ENCODE results near the gene CSMD2.

Gene CSMD2

DNA sequence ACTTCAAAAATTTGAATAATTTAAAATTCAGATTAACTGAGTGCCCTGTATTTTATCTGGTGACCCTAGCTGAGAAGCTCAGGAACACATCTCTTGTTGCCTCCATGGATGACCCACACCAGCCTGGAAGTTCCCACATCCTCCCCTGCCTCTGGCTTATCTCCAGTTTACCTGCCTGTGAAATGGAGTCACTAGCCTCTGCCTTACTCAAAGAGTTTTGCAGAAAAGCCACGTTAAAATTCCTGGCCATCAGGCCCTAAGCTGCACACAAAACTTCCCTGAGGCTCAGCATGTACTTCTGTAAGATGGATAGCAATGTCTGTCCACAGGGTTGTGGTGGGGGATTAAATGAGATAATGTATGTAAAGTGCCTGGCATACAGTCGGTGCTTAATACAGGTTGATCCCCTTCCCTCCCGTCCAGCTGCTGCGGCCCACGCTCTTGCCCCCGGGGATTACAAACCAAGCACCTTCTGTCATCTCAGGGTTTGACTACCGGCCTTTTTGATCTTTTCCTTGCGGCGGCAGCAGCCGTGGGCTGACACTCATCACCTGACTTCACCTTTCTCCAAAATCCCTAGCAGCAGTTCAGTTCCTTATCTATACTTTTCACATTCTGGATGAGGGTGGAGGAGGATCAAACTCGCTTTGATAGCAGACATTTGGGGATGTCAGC is 136.5 kb downstream of the CSMD2 start:
- Histone ChIP-seq H3K9ac (ENCODE audit: low read length) (no peak overlapping the region), H3K4me1 (ENCODE audit: low read length) (no peaks in the 10 kb centered on the region), H3K4me2 (ENCODE audit: low read length) (no peak overlapping the region), H3K4me3 (ENCODE audit: low read length) (no peak overlapping the region), H3K27ac (ENCODE audit: low read length) (no peak overlapping the region), H3K27me3 (ENCODE audit: low read depth, low read length) (peaks cover 10% of the 10 kb centered on the region), H4K20me1 (ENCODE audit: insufficient read depth, low read length) (no peaks in the 10 kb centered on the region), H3K36me3 (replicated peaks; ENCODE audit: low read depth, low read length) (no peaks in the 10 kb centered on the region), H3K9me3 (ENCODE audit: insufficient read depth, low read length) (no peaks in the 10 kb centered on the region), H3K79me2 (ENCODE audit: low read length) (no peaks in the 10 kb centered on the region), H2AFZ (ENCODE audit: low read depth, low read length) (no peak overlapping the region)
- no peak for TF ChIP-seq EZH2phosphoT487 (IDR thresholded peaks at IDR 0.05; ENCODE audit: low read depth)
- TF ChIP-seq, protein P1, sequence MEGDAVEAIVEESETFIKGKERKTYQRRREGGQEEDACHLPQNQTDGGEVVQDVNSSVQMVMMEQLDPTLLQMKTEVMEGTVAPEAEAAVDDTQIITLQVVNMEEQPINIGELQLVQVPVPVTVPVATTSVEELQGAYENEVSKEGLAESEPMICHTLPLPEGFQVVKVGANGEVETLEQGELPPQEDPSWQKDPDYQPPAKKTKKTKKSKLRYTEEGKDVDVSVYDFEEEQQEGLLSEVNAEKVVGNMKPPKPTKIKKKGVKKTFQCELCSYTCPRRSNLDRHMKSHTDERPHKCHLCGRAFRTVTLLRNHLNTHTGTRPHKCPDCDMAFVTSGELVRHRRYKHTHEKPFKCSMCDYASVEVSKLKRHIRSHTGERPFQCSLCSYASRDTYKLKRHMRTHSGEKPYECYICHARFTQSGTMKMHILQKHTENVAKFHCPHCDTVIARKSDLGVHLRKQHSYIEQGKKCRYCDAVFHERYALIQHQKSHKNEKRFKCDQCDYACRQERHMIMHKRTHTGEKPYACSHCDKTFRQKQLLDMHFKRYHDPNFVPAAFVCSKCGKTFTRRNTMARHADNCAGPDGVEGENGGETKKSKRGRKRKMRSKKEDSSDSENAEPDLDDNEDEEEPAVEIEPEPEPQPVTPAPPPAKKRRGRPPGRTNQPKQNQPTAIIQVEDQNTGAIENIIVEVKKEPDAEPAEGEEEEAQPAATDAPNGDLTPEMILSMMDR (IDR thresholded peaks at IDR 0.05; ENCODE audit: low read depth, low read length), result no peak

DNA sequence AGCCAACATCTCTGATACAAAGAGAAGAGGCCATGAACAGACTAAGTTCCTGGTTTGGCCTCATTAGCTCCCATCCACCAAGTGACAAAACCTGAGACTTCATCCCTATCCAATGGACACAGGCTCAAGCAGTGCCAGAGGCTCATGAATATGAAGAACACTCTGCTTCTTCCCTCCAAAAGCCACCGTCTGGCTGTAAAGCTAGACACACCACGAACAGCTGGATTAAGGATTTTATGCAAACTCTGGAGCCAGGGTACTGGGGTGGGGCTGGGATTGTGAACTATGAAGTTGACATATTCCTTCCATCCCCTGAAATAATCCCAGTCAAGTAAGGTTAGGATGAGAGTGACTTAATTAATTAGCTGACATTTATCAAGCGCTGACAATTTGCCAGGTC is 139.4 kb downstream of the CSMD2 start:
- H3K4me2 ChIP-seq (ENCODE audit: low read length), result no peak overlapping the region
- H3K27ac ChIP-seq (ENCODE audit: low read length), result no peak overlapping the region
- no peak overlapping the region for H3K9ac ChIP-seq (ENCODE audit: low read length)
- H3K4me3 ChIP-seq (ENCODE audit: low read length), result no peak overlapping the region
- no peaks in the 10 kb centered on the region for H3K9me3 ChIP-seq (ENCODE audit: insufficient read depth, low read length)
- no peaks in the 10 kb centered on the region for H3K79me2 ChIP-seq (ENCODE audit: low read length)
- H2AFZ ChIP-seq (ENCODE audit: low read depth, low read length), result no peak overlapping the region
- no peak for TF ChIP-seq EZH2phosphoT487 (IDR thresholded peaks at IDR 0.05; ENCODE audit: low read depth)
- TF ChIP-seq, protein P1 (IDR thresholded peaks at IDR 0.05; ENCODE audit: low read depth, low read length), result no peak
- H3K4me1 ChIP-seq (ENCODE audit: low read length), result no peaks in the 10 kb centered on the region
- H4K20me1 ChIP-seq (ENCODE audit: insufficient read depth, low read length), result no peaks in the 10 kb centered on the region
- no peaks in the 10 kb centered on the region for H3K36me3 ChIP-seq (replicated peaks; ENCODE audit: low read depth, low read length)
- H3K27me3 ChIP-seq (ENCODE audit: low read depth, low read length), result peaks cover 10% of the 10 kb centered on the region

DNA sequence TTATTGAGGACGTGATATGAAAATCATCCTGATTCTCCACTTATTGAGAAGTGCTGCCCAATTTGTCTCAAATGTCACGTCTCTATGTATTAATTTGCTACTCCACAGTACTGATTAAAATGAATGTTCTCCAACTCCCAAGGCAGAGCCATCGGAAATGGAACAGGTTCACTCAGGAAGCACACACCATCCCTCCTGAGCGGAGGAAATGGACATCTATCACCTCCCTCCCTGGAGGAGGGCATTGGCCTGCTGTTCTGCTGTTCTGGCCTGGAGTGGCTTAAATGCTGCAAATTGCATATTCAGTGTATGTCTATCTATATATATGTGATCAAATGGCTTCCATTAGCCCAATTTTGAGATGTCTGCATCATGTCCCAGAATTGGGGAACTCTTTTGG is 140.5 kb downstream of the CSMD2 start:
- H2AFZ ChIP-seq (ENCODE audit: low read depth, low read length), result no peak overlapping the region
- no peaks in the 10 kb centered on the region for H3K36me3 ChIP-seq (replicated peaks; ENCODE audit: low read depth, low read length)
- no peak overlapping the region for H3K4me2 ChIP-seq (ENCODE audit: low read length)
- H3K4me3 ChIP-seq (ENCODE audit: low read length), result no peak overlapping the region
- H3K79me2 ChIP-seq (ENCODE audit: low read length), result no peaks in the 10 kb centered on the region
- H4K20me1 ChIP-seq (ENCODE audit: insufficient read depth, low read length), result no peaks in the 10 kb centered on the region
- no peak overlapping the region for H3K9ac ChIP-seq (ENCODE audit: low read length)
- H3K27me3 ChIP-seq (ENCODE audit: low read depth, low read length), result peaks cover 10% of the 10 kb centered on the region
- H3K27ac ChIP-seq (ENCODE audit: low read length), result no peak overlapping the region
- no peak for TF ChIP-seq EZH2phosphoT487 (IDR thresholded peaks at IDR 0.05; ENCODE audit: low read depth)
- TF ChIP-seq, protein P1 (IDR thresholded peaks at IDR 0.05; ENCODE audit: low read depth, low read length), result no peak
- H3K9me3 ChIP-seq (ENCODE audit: insufficient read depth, low read length), result no peaks in the 10 kb centered on the region
- H3K4me1 ChIP-seq (ENCODE audit: low read length), result no peaks in the 10 kb centered on the region

DNA sequence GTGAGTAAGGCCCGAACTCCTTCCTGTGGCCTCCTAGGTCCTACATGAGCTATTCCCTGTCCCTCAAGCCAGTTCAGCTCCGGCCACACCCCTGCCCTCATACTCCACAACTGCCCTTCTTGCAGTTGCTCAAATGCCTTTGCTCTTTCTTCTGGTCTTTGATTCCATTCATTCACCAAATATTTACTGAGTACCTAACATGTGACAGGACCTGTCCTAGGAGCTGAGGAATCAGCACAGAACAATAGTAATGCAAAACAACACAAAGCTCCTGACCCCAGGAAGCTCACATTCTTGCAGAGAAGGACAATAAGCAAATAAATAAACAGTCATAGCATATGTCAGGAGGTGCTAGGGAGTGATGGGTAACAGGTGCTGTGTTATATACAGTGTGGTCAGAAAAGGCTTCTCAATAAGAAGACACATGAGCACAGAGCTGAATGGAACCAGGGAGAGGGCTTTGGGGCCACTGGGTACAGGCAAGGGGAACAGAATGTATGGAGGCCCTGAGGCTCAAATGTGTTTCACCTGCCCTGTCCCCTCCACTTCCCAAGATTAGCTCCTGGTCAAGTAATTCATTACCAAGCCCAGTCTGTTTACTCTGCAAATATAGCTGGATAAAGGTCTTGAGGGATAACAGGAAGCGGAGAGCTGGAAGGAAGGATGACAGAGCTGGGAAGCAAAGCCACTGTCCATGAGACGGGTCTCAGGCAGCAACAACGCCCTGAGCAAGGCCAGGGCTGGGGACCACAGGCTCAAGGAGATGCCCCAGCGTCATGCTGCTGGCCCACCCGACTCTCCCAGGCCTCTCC is 145.1 kb downstream of the CSMD2 start:
- Histone ChIP-seq H3K36me3 (replicated peaks; ENCODE audit: low read depth, low read length) (no peaks in the 10 kb centered on the region), H4K20me1 (ENCODE audit: insufficient read depth, low read length) (no peaks in the 10 kb centered on the region), H2AFZ (ENCODE audit: low read depth, low read length) (no peak overlapping the region), H3K4me2 (ENCODE audit: low read length) (no peak overlapping the region), H3K4me3 (ENCODE audit: low read length) (no peak overlapping the region), H3K9me3 (ENCODE audit: insufficient read depth, low read length) (no peaks in the 10 kb centered on the region), H3K27me3 (ENCODE audit: low read depth, low read length) (peaks cover 2% of the 10 kb centered on the region), H3K9ac (ENCODE audit: low read length) (no peak overlapping the region), H3K79me2 (ENCODE audit: low read length) (no peaks in the 10 kb centered on the region), H3K27ac (ENCODE audit: low read length) (no peak overlapping the region), H3K4me1 (ENCODE audit: low read length) (no peaks in the 10 kb centered on the region)
- TF ChIP-seq, protein P1 (IDR thresholded peaks at IDR 0.05; ENCODE audit: low read depth, low read length), result no peak
- no peak for TF ChIP-seq EZH2phosphoT487 (IDR thresholded peaks at IDR 0.05; ENCODE audit: low read depth)
